GM18520 (cell line): ENCODE results near the gene TAT.
"Not testable (repeated sequence)": the region's sequence is repeated elsewhere in the genome, so short reads cannot be mapped to it uniquely, and the experiment has no call there.

Experiments
- ATAC-seq: cut with Tn5 transposase; IDR thresholded peaks from one replicate; pipeline ENCODE4 v1.9.1; 2021; ENCODE audit not compliant: unreplicated experiment

TAT gene

GRCh38 chr16:71585318-71585703, 8.4 kb upstream of the TAT start:
- ATAC-seq: no peak

- ATAC-seq: no peak
Observed at GRCh38 chr16:71584543-71585317, 7.8 kb upstream of the TAT start.

GRCh38 chr16:71582553-71582848, 5.6 kb upstream of the TAT start:
- not testable (repeated sequence) for ATAC-seq

GRCh38 chr16:71574702-71575101, 2.2 kb downstream of the TAT start:
- no peak for ATAC-seq

GRCh38 chr16:71573387-71574094, 3.4 kb downstream of the TAT start:
- ATAC-seq: no peak

- ATAC-seq: no peak
Observed at GRCh38 chr16:71572497-71573116, 4.3 kb downstream of the TAT start.

GRCh38 chr16:71570144-71570543, 6.7 kb downstream of the TAT start:
- no peak for ATAC-seq

- no peak for ATAC-seq
Observed at GRCh38 chr16:71569621-71570020, 7.3 kb downstream of the TAT start.

- ATAC-seq: no peak
Observed at GRCh38 chr16:71568551-71568950, 8.3 kb downstream of the TAT start.

GRCh38 chr16:71567931-71568330, 9.0 kb downstream of the TAT start:
- no peak for ATAC-seq

- ATAC-seq: no peak
Observed at GRCh38 chr16:71565812-71566700, 10.8 kb downstream of the TAT start.

GRCh38 chr16:71564335-71564967, 12.4 kb downstream of the TAT start:
- peak; percentile 78 for ATAC-seq

GRCh38 chr16:71562552-71562951, 14.3 kb downstream of the TAT start:
- no peak for ATAC-seq

GRCh38 chr16:71561886-71562285, 15.0 kb downstream of the TAT start:
- ATAC-seq: not testable (repeated sequence)

GRCh38 chr16:71559855-71560254, 17.0 kb downstream of the TAT start:
- no peak for ATAC-seq

- ATAC-seq: no peak
Observed at GRCh38 chr16:71557954-71558582, 18.8 kb downstream of the TAT start.

- no peak for ATAC-seq
Observed at GRCh38 chr16:71557299-71557698, 19.6 kb downstream of the TAT start.

- no peak for ATAC-seq
Observed at GRCh38 chr16:71555230-71555891, 21.5 kb downstream of the TAT start.

- ATAC-seq: no peak
Observed at GRCh38 chr16:71552698-71553503, 24.0 kb downstream of the TAT start.
